GM12878 (cell line): ENCODE measurements around the gene CARD11. TPM values are rescaled to one million over a fixed set of nuclear protein-coding genes. Genes with fewer than 3 reads are reported as not detected.

Source experiments
- ATAC-seq: fragments of 200-7000 bp; cut with Tn5 transposase; 3 replicates; pipeline ENCODE4 v1.9.1; 2020; ENCODE audit warnings: mild to moderate bottlenecking, moderate library complexity
- BruUV-seq: library from RNA; stranded (reverse); fragments of 400-500 nt; replicated peaks from 2 replicates; lab custom pipeline; 2021; lab: Mats Ljungman, UMichigan
- CTCF ChIA-PET: fragments of 300-600 bp; sonication (Branson Sonifier 250); formaldehyde crosslinking; extraction: SDS; loops from one replicate; lab custom pipeline; 2021; ENCODE audit warnings: inconsistent platforms; lab: Yijun Ruan, JAX
- POLR2A ChIA-PET: fragments of 350-600 bp; formaldehyde crosslinking; extraction: SDS; loops from one replicate; lab custom pipeline; 2021; ENCODE audit warnings: inconsistent platforms; lab: Charles Lee
- RAD21 ChIA-PET: fragments of 300-600 bp; sonication (Branson Sonifier 250); formaldehyde crosslinking; loops from one replicate; lab custom pipeline; 2023; ENCODE audit warnings: antibody characterized with exemption; ENCODE audit not compliant: unreplicated experiment; lab: Charles Lee
- SMC1A ChIA-PET: fragments of 300-600 bp; sonication (Branson Sonifier 250); formaldehyde crosslinking; loops from one replicate; lab custom pipeline; 2023; ENCODE audit not compliant: unreplicated experiment, uncharacterized antibody; lab: Charles Lee
- DNase-seq: peaks from one replicate; pipeline ENCODE4 v3.0.0-alpha.2; 2011; ENCODE audit warnings: low read depth, low spot score
- FAIRE-seq: peaks from 3 replicates; lab custom pipeline; 2011; peaks lifted over from hg19 to GRCh38; lab: Jason Lieb, UNC
- H2AFZ ChIP-seq: 2 replicates; pipeline ENCODE4 v1.6.0; 2011; ENCODE audit warnings: low read depth, low read length, control low read depth; ENCODE audit not compliant: control insufficient read depth
- H3K27ac ChIP-seq: 2 replicates; pipeline ENCODE4 v1.5.1; 2011; ENCODE audit warnings: control low read depth; ENCODE audit not compliant: control insufficient read depth, insufficient read depth
- H3K27me3 ChIP-seq, 2 experiments: replicated peaks in 1 of 2; 2 replicates each; pipeline versions ENCODE4 v1.6.0 to v1.6.1; 2011; ENCODE audit warnings: low read length in 1 of 2; ENCODE audit not compliant: control insufficient read depth in 2 of 2, insufficient read depth in 2 of 2
- H3K36me3 ChIP-seq, 2 experiments: 2 replicates each; pipeline ENCODE4 v1.5.1; 2011; ENCODE audit warnings: low read length in 1 of 2; ENCODE audit not compliant: control insufficient read depth in 2 of 2, insufficient read depth in 2 of 2
- H3K4me1 ChIP-seq: 2 replicates; pipeline ENCODE4 v1.6.1; 2011; ENCODE audit warnings: mild to moderate bottlenecking, low read length, moderate library complexity, mixed read lengths; ENCODE audit not compliant: control insufficient read depth, insufficient read depth
- H3K4me2 ChIP-seq: 2 replicates; pipeline ENCODE4 v1.6.0; 2011; ENCODE audit warnings: control low read depth; ENCODE audit not compliant: control insufficient read depth, insufficient read depth
- H3K4me3 ChIP-seq: fragments of 200-600 bp; sonication (generic); 2 replicates; pipeline ENCODE4 v1.5.1; 2016
- H3K79me2 ChIP-seq: 2 replicates; pipeline ENCODE4 v1.6.0; 2011; ENCODE audit warnings: low read length; ENCODE audit not compliant: control insufficient read depth, insufficient read depth
- H3K9ac ChIP-seq: 2 replicates; pipeline ENCODE4 v1.8.0; 2011; ENCODE audit warnings: low read length, control low read depth, mixed read lengths; ENCODE audit not compliant: control insufficient read depth, insufficient read depth
- H3K9me3 ChIP-seq: replicated peaks from 3 replicates; pipeline ENCODE4 v1.5.1; 2011; ENCODE audit warnings: mild to moderate bottlenecking, low read length; ENCODE audit not compliant: control insufficient read depth, insufficient read depth
- H4K20me1 ChIP-seq: 2 replicates; pipeline ENCODE4 v1.6.0; 2011; ENCODE audit not compliant: control insufficient read depth, insufficient read depth
- ATF2 ChIP-seq: IDR thresholded peaks from 2 replicates; pipeline ENCODE4 v1.6.1; 2012; ENCODE audit warnings: low read length, inconsistent platforms
- CBFB ChIP-seq: IDR thresholded peaks from 2 replicates; pipeline ENCODE4 v1.6.1; 2016; ENCODE audit warnings: antibody characterized with exemption, low read depth
- EP300 ChIP-seq, 2 experiments: fragments of 150-350 bp in 1 of 2; IDR thresholded peaks; 2 replicates each; pipeline ENCODE4 v1.6.1; 2011 to 2012; ENCODE audit warnings: low read depth in 2 of 2, low read length in 2 of 2, borderline replicate concordance in 1 of 2, improper control_type of control experiment in 1 of 2, inconsistent platforms in 1 of 2; ENCODE audit not compliant: control insufficient read depth in 1 of 2
- HCFC1 ChIP-seq: fragments of 150-350 bp; IDR thresholded peaks from 2 replicates; pipeline ENCODE4 v1.6.1; 2014; ENCODE audit warnings: low read length
- HDGF ChIP-seq: fragments of 450-650 bp; IDR thresholded peaks from 2 replicates; pipeline ENCODE4 v1.6.1; 2016; ENCODE audit warnings: antibody characterized with exemption
- IRF4 ChIP-seq: IDR thresholded peaks from 2 replicates; pipeline ENCODE4 v1.6.1; 2011; ENCODE audit warnings: low read depth, low read length
- MEF2A ChIP-seq: IDR thresholded peaks from 2 replicates; pipeline ENCODE4 v1.6.1; 2011; ENCODE audit warnings: low read depth, mild to moderate bottlenecking, low read length, moderate library complexity; ENCODE audit not compliant: insufficient read depth
- PAX8 ChIP-seq: fragments of 450-650 bp; IDR thresholded peaks from 2 replicates; pipeline ENCODE4 v1.6.1; 2017; ENCODE audit warnings: mild to moderate bottlenecking, moderate library complexity
- PKNOX1 ChIP-seq: fragments of 450-650 bp; IDR thresholded peaks from 2 replicates; pipeline ENCODE4 v1.6.1; 2016; ENCODE audit warnings: mild to moderate bottlenecking
- POLR2AphosphoS5 ChIP-seq: IDR thresholded peaks from 2 replicates; pipeline ENCODE4 v1.6.1; 2011; ENCODE audit warnings: mild to moderate bottlenecking, low read length, inconsistent platforms
- RCOR1 ChIP-seq: conservative IDR thresholded peaks from 2 replicates; pipeline ENCODE4 v1.6.1; 2012; ENCODE audit warnings: low read depth, low read length, improper control_type of control experiment
- SIN3A ChIP-seq: IDR thresholded peaks from 2 replicates; pipeline ENCODE4 v1.6.1; 2012; ENCODE audit warnings: low read depth, low read length, improper control_type of control experiment
- SRF ChIP-seq, 2 experiments: IDR thresholded peaks; 2 replicates each; pipeline ENCODE4 v1.6.1; 2011; ENCODE audit warnings: low read depth in 2 of 2, low read length in 2 of 2, mild to moderate bottlenecking in 1 of 2, moderate library complexity in 1 of 2
- ZBED1 ChIP-seq: IDR thresholded peaks from 2 replicates; pipeline ENCODE4 v1.6.1; 2016; ENCODE audit warnings: borderline replicate concordance
- ZBTB40 ChIP-seq: fragments of 450-650 bp; IDR thresholded peaks from 2 replicates; pipeline ENCODE4 v1.6.1; 2016; ENCODE audit warnings: mild to moderate bottlenecking, moderate library complexity, borderline replicate concordance
- whole genome bisulfite sequencing: methylation state at CpG from one replicate; pipeline ENCODE4 v1.1.6; 2016; ENCODE audit warnings: low lambda C conversion rate; ENCODE audit not compliant: insufficient replicate concordance, insufficient coverage; ENCODE audit errors: missing lambda C conversion rate; 5-methylcytosine and 5-hydroxymethylcytosine counted together
- in situ Hi-C: fragments of 300-500 bp; cut with MboI; formaldehyde crosslinking; loops from 9 replicates; pipeline ENCODE4 v1.14.3; 2018; ENCODE audit warnings: mixed read lengths
- intact Hi-C: fragments of 100-400 bp; cut with micrococcal nuclease; formaldehyde crosslinking; loops from one replicate; pipeline ENCODE4 v1.14.2; 2022; ENCODE audit not compliant: unreplicated experiment
- polyA plus RNA-seq, 11 experiments: library from polyadenylated mRNA; depleted of rRNA in 4 of 11; unstranded in 6 of 11; stranded (reverse) in 5 of 11; fragments of >200 nt; fragmentation: Nextera tagmentation in 4 of 11; fragmentation: Illumina TruSeq in 1 of 11; extraction: Ambion mirVana in 4 of 11; extraction: Trizol in 1 of 11; gene quantifications; 1 replicate in 1 of 11; 2 replicates in 10 of 11; pipeline versions ENCODE4 v1.2.1 to v1.2.3, GENCODE V29; 2011 to 2016; ENCODE audit warnings: inconsistent platforms in 2 of 11, missing spikeins in 2 of 11, low read depth in 1 of 11
- total RNA-seq, 4 experiments: library from RNA; depleted of rRNA in 3 of 4; stranded (reverse); fragments of >200 nt in 3 of 4; fragmentation: Illumina TruSeq in 1 of 4; extraction: Trizol in 1 of 4; gene quantifications; 2 replicates each; pipeline versions ENCODE4 v1.2.1 to v1.2.3, GENCODE V29; 2013 to 2021

Gene CARD11
- total and polyA plus RNA-seq, 10 of the 15 experiments (the other 5 are each of a cell fraction or from before 2014, with no cell fraction given) = 0.27 to 72.0 (median 28.4) TPM

- CTCF ChIA-PET = no interaction called here
- H3K27ac ChIP-seq = no peak overlapping the region
- DNase-seq (no peak), ATAC-seq (no peak), FAIRE-seq (no peak)
- no TSS peak for BruUV-seq
- H3K27me3 ChIP-seq = no peaks in the 10 kb centered on the region
- 98% methylated on average over 16 of the region's 16 CpGs for WGBS
- TF ChIP-seq CBFB = no peak
- no peak for TF ChIP-seq HCFC1
- no peak for TF ChIP-seq SIN3A
- TF ChIP-seq RCOR1 = no peak
- TF ChIP-seq ATF2 = no peak
- TF ChIP-seq ZBTB40 = no peak
- no peak for TF ChIP-seq IRF4
- TF ChIP-seq PKNOX1 = no peak
- TF ChIP-seq SRF (IDR thresholded peaks at IDR 0.05; ENCODE audit: low read depth in 2 of 2, low read length in 2 of 2) = no peak
- TF ChIP-seq POLR2AphosphoS5 = no peak
- no peak for TF ChIP-seq EP300 (IDR thresholded peaks at IDR 0.05; ENCODE audit: borderline replicate concordance in 1 of 2, control insufficient read depth in 1 of 2, low read depth in 2 of 2, low read length in 2 of 2)
- no peak for TF ChIP-seq ZBED1
- TF ChIP-seq HDGF = no peak
- no peak for TF ChIP-seq MEF2A
- TF ChIP-seq PAX8 = no peak
- peaks cover 2 to 25% of the 10 kb centered on the region in 2 experiments for H3K36me3 ChIP-seq
- intact Hi-C loops (no loop called here), in situ Hi-C loops (no loop called here)
- no peak overlapping the region for H3K4me3 ChIP-seq
- SMC1A ChIA-PET = no interaction called here
- no peaks in the 10 kb centered on the region; the same call in 2 of the 3 replicates for H3K9me3 ChIP-seq
- POLR2A ChIA-PET = no interaction called here
- H3K9ac ChIP-seq = no peak overlapping the region
- no peak overlapping the region for H3K4me2 ChIP-seq
- RAD21 ChIA-PET = no interaction called here
- no peaks in the 10 kb centered on the region for H3K4me1 ChIP-seq
- H3K79me2 ChIP-seq = no peaks in the 10 kb centered on the region
- no peak overlapping the region for H2AFZ ChIP-seq
- H4K20me1 ChIP-seq = no peaks in the 10 kb centered on the region
These were observed 128.6 kb downstream of the CARD11 start for GRCh38 chr7:2915023-2915422.
